Gastroesophageal sphincter (tissue), 3 donors: ENCODE measurements around the gene SLIT3.

ENCODE experiments used
- CTCF ChIP-seq, 4 experiments: fragments of 200-600 bp in 2 of 4; fragments of 450-650 bp in 2 of 4; sonication (generic) in 1 of 4; IDR thresholded peaks; one replicate each; pipeline ENCODE4 v1.5.1; 2017 to 2019; ENCODE audit warnings: antibody characterized with exemption in 4 of 4, mild to moderate bottlenecking in 2 of 4, moderate library complexity in 2 of 4
- EP300 ChIP-seq: sonication (generic); formaldehyde crosslinking; IDR thresholded peaks from one replicate; pipeline ENCODE4 v1.6.1; 2017; ENCODE audit warnings: antibody characterized with exemption, mild to moderate bottlenecking

GRCh38 chr5:169175733-169176132, 125.2 kb downstream of the SLIT3 start:
- no peak for TF ChIP-seq EP300
- no peak for TF ChIP-seq CTCF (IDR thresholded peaks at IDR 0.05)
